GM12874 (cell line): ENCODE measurements around the gene C9orf153.

Experiments
- TF ChIP-seq, protein P1 (sequence below): IDR thresholded peaks from 2 replicates; pipeline ENCODE4 v1.5.1; 2011; ENCODE audit warnings: low read depth, mild to moderate bottlenecking, control low read depth, low read length, moderate library complexity; ENCODE audit not compliant: insufficient read depth

Gene C9orf153

DNA sequence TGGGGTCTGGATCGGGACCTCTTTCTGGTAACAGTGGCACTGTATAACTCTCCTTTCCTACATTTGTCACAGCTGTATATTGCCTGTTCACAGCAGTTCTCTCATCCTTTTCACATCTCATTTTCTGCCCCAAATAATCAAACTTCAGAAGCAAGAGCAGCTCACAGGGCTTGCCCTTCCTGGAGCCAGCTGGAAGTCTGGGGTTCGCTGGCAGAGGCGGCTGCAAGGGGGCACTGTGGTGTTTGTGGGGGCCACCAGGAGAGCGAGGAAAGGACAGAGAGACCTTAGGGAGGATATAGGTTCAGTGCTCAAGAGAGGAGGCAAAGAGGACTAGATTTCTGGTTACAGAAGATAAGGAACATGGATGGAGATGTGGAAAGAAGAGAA lies 75.3 kb downstream of the C9orf153 start:
- TF ChIP-seq, protein P1, sequence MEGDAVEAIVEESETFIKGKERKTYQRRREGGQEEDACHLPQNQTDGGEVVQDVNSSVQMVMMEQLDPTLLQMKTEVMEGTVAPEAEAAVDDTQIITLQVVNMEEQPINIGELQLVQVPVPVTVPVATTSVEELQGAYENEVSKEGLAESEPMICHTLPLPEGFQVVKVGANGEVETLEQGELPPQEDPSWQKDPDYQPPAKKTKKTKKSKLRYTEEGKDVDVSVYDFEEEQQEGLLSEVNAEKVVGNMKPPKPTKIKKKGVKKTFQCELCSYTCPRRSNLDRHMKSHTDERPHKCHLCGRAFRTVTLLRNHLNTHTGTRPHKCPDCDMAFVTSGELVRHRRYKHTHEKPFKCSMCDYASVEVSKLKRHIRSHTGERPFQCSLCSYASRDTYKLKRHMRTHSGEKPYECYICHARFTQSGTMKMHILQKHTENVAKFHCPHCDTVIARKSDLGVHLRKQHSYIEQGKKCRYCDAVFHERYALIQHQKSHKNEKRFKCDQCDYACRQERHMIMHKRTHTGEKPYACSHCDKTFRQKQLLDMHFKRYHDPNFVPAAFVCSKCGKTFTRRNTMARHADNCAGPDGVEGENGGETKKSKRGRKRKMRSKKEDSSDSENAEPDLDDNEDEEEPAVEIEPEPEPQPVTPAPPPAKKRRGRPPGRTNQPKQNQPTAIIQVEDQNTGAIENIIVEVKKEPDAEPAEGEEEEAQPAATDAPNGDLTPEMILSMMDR = no peak

DNA sequence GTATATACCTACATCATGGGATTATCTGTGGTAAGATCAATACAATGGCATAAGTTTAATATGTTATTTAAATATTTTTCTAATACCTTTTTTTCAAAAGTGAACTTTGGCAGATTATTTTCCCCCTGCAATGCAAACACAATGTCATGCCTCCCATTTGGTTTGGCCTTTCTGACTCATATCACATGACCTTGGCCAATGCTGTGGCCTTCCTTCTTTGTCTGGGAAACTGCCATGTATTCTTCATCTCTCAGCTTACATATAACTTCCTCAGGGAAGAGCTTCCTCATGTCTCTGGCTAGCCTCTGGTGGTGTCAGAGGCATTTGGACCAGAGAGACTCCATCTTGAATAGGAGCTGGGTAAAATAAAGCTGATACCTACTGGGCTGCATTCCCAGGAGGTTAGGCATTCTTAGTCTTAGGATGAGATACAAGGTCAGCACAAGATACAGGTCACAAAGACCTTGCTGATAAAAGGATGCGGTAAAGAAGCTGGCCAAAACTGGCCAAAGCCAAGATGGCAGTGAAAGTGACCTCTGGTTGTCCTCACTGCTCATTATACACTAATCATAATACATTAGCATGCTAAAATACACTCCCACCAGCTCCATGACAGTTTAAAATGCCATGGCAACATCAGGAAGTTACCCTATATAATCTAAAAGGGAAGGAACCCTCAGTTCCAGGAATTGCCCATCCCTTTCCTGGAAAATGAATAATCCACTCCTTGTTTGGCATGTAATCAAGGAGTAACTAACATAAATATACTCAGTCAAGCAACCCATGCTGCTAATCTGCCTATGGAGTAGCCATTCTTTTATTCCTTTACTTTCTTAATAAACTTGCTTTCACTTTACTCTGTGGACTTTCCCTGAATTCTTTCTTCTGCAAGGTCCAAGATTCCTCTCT lies 76.0 kb downstream of the C9orf153 start:
- TF ChIP-seq, protein P1 = no peak

DNA sequence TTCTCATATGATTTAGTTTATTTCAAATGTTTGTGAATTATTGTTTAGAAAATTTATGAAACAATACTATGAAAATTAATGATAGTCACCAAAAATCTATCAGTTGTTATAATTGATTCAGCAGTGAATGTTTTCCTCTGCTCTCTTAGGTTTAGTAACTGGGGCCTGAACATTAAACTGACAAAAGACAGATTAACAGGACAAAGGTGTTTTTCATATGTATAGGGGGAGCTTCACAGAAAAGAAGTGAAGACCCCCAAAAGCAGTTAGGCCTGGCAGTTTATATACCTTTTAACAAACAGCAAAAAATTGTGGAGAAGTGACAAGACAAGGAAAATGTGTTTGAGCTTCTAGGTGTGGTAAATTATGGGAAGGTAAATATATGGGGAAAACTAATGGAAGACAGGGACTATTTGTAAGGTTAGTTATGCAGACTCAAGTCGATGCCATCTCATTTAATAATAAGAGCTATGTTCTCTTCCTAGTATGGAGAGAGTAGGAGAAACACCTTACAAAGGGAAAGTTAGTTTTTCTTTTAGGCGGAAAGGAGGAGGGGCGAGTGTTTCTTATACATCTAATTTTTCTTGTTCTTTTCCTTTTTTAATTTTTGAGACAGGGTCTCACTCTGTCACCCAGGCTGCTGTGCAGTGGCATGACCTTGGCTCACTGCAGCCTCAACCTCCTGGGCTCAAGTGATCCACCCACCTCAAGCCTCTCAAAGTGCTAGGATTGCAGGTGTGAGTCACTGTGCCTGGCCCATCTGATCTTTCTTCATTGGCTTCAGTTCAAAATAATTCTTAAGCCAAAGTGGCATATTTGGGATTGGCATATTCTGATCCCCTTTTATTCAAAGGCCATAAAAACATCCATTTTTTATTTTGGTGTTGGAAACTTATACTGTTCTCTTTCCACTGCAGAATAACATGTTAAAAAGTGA lies 77.8 kb downstream of the C9orf153 start:
- TF ChIP-seq, protein P1 = no peak

DNA sequence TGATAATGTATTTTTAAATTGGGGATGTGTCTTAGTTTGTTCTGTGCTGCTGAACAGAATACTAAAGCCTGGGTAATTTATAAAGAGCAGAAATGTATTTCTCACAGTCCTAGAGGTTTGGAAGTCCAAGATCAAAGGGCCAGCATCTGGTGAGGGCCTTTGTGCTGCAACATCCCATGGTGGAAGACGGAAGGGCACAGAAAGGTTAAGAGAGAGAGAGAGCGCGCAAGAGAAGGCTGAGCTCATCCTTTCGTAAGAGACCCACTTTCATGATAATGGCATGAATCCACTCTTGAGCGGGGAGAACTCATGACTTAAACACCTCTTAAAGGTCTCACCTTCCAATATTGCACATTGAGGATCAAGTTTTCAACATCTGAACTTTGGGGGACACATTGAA lies 81.0 kb downstream of the C9orf153 start:
- TF ChIP-seq, protein P1 = no peak

DNA sequence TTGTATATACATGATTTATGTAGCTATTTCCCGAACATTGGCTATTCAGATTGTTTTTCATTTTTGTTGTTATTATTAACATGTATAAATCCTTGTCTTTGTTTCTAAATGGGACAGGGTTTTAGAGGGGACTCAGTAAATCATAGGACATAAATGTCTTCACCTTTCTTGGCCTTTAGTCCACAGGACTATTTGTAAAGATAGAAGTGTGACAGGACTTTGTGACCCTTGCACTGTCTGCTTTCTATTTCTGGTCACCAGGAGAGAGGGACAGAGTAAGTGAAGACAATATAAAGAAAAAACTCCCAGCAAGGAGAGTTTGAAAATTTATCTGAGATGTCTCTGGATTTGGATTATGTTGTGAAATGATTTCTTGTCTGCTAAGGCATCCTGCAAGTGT lies 81.5 kb downstream of the C9orf153 start:
- TF ChIP-seq, protein P1 = no peak

DNA sequence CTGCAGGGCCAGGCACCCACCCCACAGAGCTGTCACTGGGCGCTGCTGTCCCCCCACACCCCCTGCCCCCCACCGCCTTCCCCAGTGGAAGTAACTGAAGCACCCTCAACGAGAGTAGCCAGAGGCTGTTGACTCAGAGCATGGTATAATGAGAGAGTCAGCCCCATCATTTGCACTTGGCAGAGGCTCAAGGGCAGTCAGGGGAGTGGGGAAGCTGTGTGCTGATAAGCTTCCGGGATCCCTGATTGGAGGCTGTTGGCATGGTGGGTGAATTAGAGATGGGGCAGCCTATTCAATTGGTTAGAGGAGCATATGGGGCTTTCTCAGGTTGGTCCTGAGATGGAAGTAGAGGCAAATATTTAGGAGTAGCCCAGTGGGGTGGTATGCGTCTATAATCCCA lies 83.0 kb downstream of the C9orf153 start:
- TF ChIP-seq, protein P1 = no peak

DNA sequence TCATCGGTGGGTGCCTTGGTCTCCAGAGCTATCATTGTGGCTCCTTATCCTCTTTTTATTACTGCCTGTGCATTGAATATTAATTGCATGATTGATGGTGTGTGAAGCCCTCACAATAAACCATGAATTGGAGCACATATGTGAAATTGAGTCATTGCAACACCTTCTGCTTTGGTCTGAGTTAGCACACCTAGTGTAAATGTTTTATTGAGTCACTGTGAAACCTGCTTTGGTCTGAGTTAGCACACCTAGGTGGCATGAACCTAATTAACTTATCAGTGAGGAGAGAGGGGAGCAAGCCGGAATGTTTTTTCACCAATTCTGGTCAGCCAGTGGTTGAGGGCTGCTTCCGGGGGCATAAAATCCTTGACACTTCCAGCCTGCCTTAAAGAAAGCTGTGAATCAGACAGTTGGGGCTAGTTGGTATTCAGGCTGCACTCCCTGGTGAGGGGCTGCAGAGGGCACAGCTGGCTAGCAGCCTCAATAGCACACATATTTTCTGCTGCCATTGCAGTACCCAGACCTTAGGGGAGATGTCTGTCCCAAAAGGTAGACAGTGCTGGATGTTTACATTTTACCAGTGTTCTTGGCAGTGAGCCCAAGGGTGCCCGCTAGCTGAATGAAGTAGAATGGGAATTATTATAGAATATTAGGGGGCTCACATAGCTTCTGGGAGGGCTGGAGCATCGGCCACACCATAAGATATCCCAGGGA lies 83.6 kb downstream of the C9orf153 start:
- TF ChIP-seq, protein P1 = no peak
